T-helper 1 cell treated with Interleukin-12 subunit alpha and Interleukin-12 subunit beta and Interleukin-4 antibody, amounts not matched to agents 30 μg/mL and 1 μg/mL, for 36 hours (primary cell): ENCODE measurements around the gene GRID2.

Source experiments
- H3K27ac Mint-ChIP-seq: one replicate; pipeline ENCODE4 v1.8.0; 2021; ENCODE audit warnings: mild to moderate bottlenecking, mixed read lengths
- H3K27me3 Mint-ChIP-seq: one replicate; pipeline ENCODE4 v1.8.0; 2021; ENCODE audit warnings: low read depth, mixed read lengths
- H3K36me3 Mint-ChIP-seq: one replicate; pipeline ENCODE4 v1.8.0; 2021; ENCODE audit warnings: low read depth, mixed read lengths
- H3K4me1 Mint-ChIP-seq: one replicate; pipeline ENCODE4 v1.8.0; 2021; ENCODE audit warnings: low read depth, mixed read lengths
- H3K4me3 Mint-ChIP-seq: one replicate; pipeline ENCODE4 v1.8.0; 2021; ENCODE audit warnings: mild to moderate bottlenecking, moderate library complexity, mixed read lengths
- H3K9me3 Mint-ChIP-seq: one replicate; pipeline ENCODE4 v1.8.0; 2021; ENCODE audit warnings: mixed read lengths

The GRID2 gene

GRCh38 chr4:93065790-93066189 lies 762.0 kb downstream of the GRID2 start:
- no peaks in the 10 kb centered on the region for H3K36me3 Mint-ChIP-seq
- no peak overlapping the region for H3K27ac Mint-ChIP-seq
- H3K4me3 Mint-ChIP-seq, result no peak overlapping the region
- no peaks in the 10 kb centered on the region for H3K9me3 Mint-ChIP-seq
- H3K27me3 Mint-ChIP-seq, result no peaks in the 10 kb centered on the region
- H3K4me1 Mint-ChIP-seq, result no peaks in the 10 kb centered on the region

DNA sequence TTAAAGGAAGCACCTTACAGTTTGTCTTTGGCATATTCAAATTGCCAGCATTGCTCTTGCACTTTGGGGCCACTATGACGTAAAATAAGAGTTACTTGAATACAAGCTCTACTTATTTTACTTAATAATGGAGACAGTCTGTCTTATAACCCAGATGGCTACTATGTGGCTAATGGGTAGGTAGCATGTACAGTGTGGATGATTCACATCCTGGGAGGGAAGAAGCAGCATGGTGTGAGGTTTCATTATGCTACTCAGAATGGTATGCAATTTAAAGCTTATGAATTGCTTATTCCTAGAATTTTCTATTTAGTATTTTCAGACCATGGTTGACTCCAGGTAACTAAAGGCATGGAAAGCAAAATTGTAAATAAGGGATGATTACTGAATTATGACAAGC lies 763.0 kb downstream of the GRID2 start:
- Mint-ChIP-seq H3K9me3 (no peaks in the 10 kb centered on the region), H3K36me3 (no peaks in the 10 kb centered on the region), H3K4me3 (no peak overlapping the region), H3K4me1 (no peaks in the 10 kb centered on the region), H3K27ac (no peak overlapping the region), H3K27me3 (no peaks in the 10 kb centered on the region)

DNA sequence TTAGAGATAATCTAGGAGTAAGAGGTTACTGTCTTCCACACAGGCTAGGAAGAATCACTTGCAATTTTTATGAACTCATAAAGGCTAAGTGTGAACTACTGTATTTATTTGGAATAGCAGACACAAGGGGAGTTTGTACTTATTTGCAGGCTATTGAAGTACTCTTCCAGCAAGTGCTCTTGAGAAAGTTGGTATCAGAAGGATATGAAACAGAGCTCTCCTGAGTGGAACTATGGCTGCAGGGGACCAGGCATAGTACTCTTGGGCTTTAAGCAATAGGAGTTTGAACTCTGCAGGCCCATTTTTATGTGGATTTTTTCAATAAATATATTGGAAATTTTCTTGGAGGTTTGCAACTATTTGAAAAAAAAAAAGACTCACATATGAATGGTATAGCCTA lies 768.5 kb downstream of the GRID2 start:
- Mint-ChIP-seq H3K4me3 (no peak overlapping the region), H3K4me1 (no peaks in the 10 kb centered on the region), H3K9me3 (no peaks in the 10 kb centered on the region), H3K36me3 (no peaks in the 10 kb centered on the region), H3K27me3 (no peaks in the 10 kb centered on the region), H3K27ac (no peak overlapping the region)

GRCh38 chr4:93080316-93080715 lies 776.5 kb downstream of the GRID2 start:
- Mint-ChIP-seq H3K27me3 (no peaks in the 10 kb centered on the region), H3K9me3 (peaks cover 3% of the 10 kb centered on the region), H3K4me1 (no peaks in the 10 kb centered on the region), H3K27ac (no peak overlapping the region), H3K4me3 (no peak overlapping the region), H3K36me3 (no peaks in the 10 kb centered on the region)

- Mint-ChIP-seq H3K9me3 (no peaks in the 10 kb centered on the region), H3K36me3 (no peaks in the 10 kb centered on the region), H3K27me3 (no peaks in the 10 kb centered on the region), H3K27ac (no peak overlapping the region), H3K4me1 (no peaks in the 10 kb centered on the region), H3K4me3 (no peak overlapping the region)
These were observed 781.0 kb downstream of the GRID2 start for GRCh38 chr4:93084599-93085305.

DNA sequence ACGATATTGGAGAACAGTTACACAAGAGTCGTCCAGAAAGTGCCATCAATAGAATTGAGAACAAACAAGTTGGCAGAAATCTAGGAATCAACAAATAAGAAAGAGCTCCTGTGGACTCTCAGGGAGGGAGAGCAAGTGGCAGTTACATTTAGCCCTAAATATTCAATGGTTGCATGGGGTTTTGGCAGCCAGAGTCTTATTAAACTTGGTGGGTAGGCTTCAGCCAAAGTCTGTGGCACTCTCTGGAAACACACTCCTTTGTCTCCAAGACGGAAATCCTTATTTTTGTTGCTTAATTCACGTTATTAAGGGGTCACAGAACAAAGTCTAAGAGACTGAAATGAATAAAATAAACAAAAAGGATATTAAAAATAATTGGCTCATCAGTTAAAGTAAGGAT lies 782.6 kb downstream of the GRID2 start:
- no peak overlapping the region for H3K27ac Mint-ChIP-seq
- H3K27me3 Mint-ChIP-seq, result no peaks in the 10 kb centered on the region
- H3K9me3 Mint-ChIP-seq, result no peaks in the 10 kb centered on the region
- no peaks in the 10 kb centered on the region for H3K4me1 Mint-ChIP-seq
- no peaks in the 10 kb centered on the region for H3K36me3 Mint-ChIP-seq
- H3K4me3 Mint-ChIP-seq, result no peak overlapping the region

DNA sequence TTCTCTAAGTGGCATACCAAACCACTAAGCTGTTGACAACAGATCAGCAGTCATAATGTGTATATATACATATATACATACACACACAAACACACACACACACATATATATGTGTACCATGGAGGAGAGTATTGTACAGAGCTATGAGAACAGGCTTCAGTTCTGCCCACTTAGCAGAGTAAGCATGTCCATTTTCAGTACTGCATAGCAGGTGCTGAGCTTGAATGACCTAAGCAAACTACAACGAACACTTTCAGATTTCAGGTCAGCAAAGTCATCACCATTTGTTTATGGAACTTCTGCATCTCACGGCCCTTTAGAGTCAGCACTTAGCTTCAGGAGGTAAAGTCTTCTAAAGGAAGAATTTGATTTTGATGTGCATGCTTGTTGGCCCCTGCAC lies 789.0 kb downstream of the GRID2 start:
- Mint-ChIP-seq H3K27ac (no peak overlapping the region), H3K36me3 (no peaks in the 10 kb centered on the region), H3K9me3 (peaks cover 3% of the 10 kb centered on the region), H3K27me3 (no peaks in the 10 kb centered on the region), H3K4me3 (no peak overlapping the region), H3K4me1 (no peaks in the 10 kb centered on the region)

DNA sequence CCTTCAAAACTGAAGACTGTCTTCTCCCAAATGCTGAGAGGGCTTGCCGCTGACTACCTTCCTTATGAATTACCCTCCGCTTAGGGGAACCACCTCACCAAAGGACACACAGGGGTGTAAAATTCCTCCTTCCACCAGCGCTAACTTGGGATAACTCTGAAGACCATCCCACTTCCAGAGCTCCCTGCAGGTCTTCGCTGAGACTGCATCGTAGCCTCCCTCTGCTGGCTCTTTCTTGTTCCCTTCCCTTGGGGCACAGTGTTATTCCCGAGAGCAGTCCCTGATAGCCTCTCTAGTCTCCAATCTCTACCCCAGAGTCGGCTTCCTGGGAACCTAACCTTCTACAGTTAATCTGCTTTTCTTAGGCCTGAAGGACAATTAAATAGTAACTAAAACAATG lies 799.3 kb downstream of the GRID2 start:
- H3K4me3 Mint-ChIP-seq, result no peak overlapping the region
- H3K27ac Mint-ChIP-seq, result no peak overlapping the region
- H3K36me3 Mint-ChIP-seq, result no peaks in the 10 kb centered on the region
- no peaks in the 10 kb centered on the region for H3K4me1 Mint-ChIP-seq
- H3K27me3 Mint-ChIP-seq, result no peaks in the 10 kb centered on the region
- H3K9me3 Mint-ChIP-seq, result peaks cover 10% of the 10 kb centered on the region

DNA sequence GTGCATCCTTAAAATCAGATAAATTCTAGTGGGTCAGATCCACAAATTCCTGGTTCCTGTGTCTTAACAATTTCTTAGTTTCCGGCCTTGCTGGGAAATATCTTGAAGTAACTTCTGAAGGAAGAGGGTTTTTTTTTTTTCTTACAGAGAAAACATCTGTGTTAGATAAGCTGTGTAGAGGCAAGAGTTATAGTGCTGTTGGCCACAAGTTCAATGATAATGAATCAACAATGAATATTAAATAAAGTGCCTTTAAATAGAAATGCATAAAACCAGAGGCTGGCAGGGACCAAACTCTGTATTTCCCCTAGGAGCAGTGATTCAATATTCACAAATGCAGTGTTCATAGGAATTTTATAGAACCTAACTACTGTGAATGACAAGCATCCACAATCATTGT lies 812.9 kb downstream of the GRID2 start:
- Mint-ChIP-seq H3K36me3 (no peaks in the 10 kb centered on the region), H3K4me1 (no peaks in the 10 kb centered on the region), H3K27ac (no peak overlapping the region), H3K4me3 (no peak overlapping the region), H3K27me3 (no peaks in the 10 kb centered on the region), H3K9me3 (no peaks in the 10 kb centered on the region)

- no peaks in the 10 kb centered on the region for H3K27me3 Mint-ChIP-seq
- H3K4me3 Mint-ChIP-seq, result no peak overlapping the region
- no peaks in the 10 kb centered on the region for H3K9me3 Mint-ChIP-seq
- no peaks in the 10 kb centered on the region for H3K36me3 Mint-ChIP-seq
- H3K4me1 Mint-ChIP-seq, result no peaks in the 10 kb centered on the region
- H3K27ac Mint-ChIP-seq, result no peak overlapping the region
These were observed 823.7 kb downstream of the GRID2 start for GRCh38 chr4:93127489-93127888.

- H3K36me3 Mint-ChIP-seq, result no peaks in the 10 kb centered on the region
- H3K9me3 Mint-ChIP-seq, result peaks cover 3% of the 10 kb centered on the region
- no peak overlapping the region for H3K4me3 Mint-ChIP-seq
- no peak overlapping the region for H3K27ac Mint-ChIP-seq
- H3K4me1 Mint-ChIP-seq, result no peaks in the 10 kb centered on the region
- no peaks in the 10 kb centered on the region for H3K27me3 Mint-ChIP-seq
These were observed 828.9 kb downstream of the GRID2 start for GRCh38 chr4:93132631-93133030.

DNA sequence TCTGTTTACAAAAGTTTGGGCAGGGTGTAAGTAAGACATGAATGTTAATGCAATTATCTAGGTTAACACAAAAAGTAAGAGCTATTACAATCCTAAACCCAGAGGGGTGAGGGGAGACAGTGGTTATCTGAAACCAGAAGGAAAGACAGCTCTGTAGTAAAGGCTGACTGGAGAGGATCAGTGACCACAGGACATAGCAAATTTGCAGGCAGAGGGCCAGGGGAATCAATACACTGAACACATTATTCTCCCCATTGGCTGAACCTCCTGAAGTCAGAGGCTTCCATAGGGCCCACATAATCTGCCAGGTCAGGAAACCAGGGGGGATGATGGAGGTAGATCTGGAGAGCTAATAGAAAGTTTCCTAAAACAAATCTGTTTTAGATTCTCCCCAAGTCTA lies 835.4 kb downstream of the GRID2 start:
- Mint-ChIP-seq H3K27ac (no peak overlapping the region), H3K4me1 (no peaks in the 10 kb centered on the region), H3K9me3 (no peaks in the 10 kb centered on the region), H3K4me3 (no peak overlapping the region), H3K36me3 (no peaks in the 10 kb centered on the region), H3K27me3 (no peaks in the 10 kb centered on the region)

DNA sequence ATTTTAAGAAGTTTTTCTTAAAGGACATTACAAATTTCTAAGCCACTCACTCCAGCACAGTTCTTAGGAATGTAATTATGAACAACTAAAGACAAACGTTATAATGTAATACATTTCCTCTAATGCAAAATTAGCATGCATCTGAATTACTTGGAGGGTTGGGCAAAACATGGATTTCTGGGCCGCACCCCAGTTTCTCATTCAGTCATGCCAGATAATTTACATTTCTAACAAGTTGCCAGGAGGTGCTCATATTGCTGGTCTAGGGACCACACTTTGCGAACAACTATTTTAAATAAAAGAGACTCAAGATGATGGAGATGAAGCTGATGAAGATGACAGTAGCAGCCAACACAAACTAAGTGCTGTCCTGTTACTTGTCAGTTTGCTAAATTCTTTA lies 840.1 kb downstream of the GRID2 start:
- H3K36me3 Mint-ChIP-seq, result no peaks in the 10 kb centered on the region
- H3K4me3 Mint-ChIP-seq, result no peak overlapping the region
- H3K9me3 Mint-ChIP-seq, result no peaks in the 10 kb centered on the region

GRCh38 chr4:93144644-93145043 lies 840.9 kb downstream of the GRID2 start:
- no peak overlapping the region for H3K4me3 Mint-ChIP-seq
- no peaks in the 10 kb centered on the region for H3K9me3 Mint-ChIP-seq
- no peaks in the 10 kb centered on the region for H3K27me3 Mint-ChIP-seq
- no peaks in the 10 kb centered on the region for H3K4me1 Mint-ChIP-seq
- no peaks in the 10 kb centered on the region for H3K36me3 Mint-ChIP-seq
- no peak overlapping the region for H3K27ac Mint-ChIP-seq

More for the DNA sequence above, 840.1 kb downstream of the GRID2 start:
- no peaks in the 10 kb centered on the region for H3K4me1 Mint-ChIP-seq
- H3K27ac Mint-ChIP-seq, result no peak overlapping the region
- no peaks in the 10 kb centered on the region for H3K27me3 Mint-ChIP-seq

DNA sequence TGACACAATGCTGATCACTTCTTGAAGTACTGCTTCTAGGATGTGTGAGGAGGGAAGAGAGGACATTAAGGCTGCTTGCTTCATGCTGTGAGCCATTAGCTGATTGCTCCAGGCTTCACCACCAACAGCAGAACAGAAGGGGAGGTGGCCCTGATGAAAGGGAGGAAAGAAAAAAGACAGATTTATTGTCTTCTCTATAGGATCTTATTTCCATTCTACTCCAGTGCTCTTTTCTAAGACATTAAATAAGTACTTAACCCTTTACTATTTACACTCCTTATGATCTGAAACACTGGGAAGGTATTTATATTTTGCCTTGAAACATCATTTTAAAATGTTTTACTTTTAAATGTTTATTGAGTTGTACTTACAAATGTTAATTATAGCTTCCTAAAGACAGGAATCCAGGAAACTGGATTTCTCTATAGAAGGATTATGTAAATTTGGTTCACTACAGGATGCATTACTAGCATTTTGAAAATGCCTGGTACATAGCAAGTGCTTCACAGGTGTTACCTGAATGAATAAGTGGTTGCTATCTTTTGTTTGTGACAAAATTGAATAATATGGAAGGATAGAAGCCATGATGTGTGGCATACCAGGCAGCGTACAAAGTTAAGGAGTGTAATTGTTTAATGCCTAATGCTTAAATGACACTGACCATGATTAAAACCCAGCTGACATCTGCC lies 843.9 kb downstream of the GRID2 start:
- Mint-ChIP-seq H3K4me1 (no peaks in the 10 kb centered on the region), H3K27me3 (no peaks in the 10 kb centered on the region), H3K4me3 (no peak overlapping the region), H3K9me3 (no peaks in the 10 kb centered on the region), H3K27ac (no peak overlapping the region), H3K36me3 (no peaks in the 10 kb centered on the region)
